GM12878 (cell line): ENCODE measurements around the gene EEFSEC. TPM values are rescaled to one million over a fixed set of nuclear protein-coding genes. Genes with fewer than 3 reads are reported as not detected.

Source experiments
- ATAC-seq: fragments of 200-7000 bp; cut with Tn5 transposase; 3 replicates; pipeline ENCODE4 v1.9.1; 2020; ENCODE audit warnings: mild to moderate bottlenecking, moderate library complexity
- BruUV-seq: library from RNA; stranded (reverse); fragments of 400-500 nt; replicated peaks from 2 replicates; lab custom pipeline; 2021; lab: Mats Ljungman, UMichigan
- CTCF ChIA-PET: fragments of 300-600 bp; sonication (Branson Sonifier 250); formaldehyde crosslinking; extraction: SDS; loops from one replicate; lab custom pipeline; 2021; ENCODE audit warnings: inconsistent platforms; lab: Yijun Ruan, JAX
- POLR2A ChIA-PET: fragments of 350-600 bp; formaldehyde crosslinking; extraction: SDS; loops from one replicate; lab custom pipeline; 2021; ENCODE audit warnings: inconsistent platforms; lab: Charles Lee
- RAD21 ChIA-PET: fragments of 300-600 bp; sonication (Branson Sonifier 250); formaldehyde crosslinking; loops from one replicate; lab custom pipeline; 2023; ENCODE audit warnings: antibody characterized with exemption; ENCODE audit not compliant: unreplicated experiment; lab: Charles Lee
- SMC1A ChIA-PET: fragments of 300-600 bp; sonication (Branson Sonifier 250); formaldehyde crosslinking; loops from one replicate; lab custom pipeline; 2023; ENCODE audit not compliant: unreplicated experiment, uncharacterized antibody; lab: Charles Lee
- DNase-seq: peaks from one replicate; pipeline ENCODE4 v3.0.0-alpha.2; 2011; ENCODE audit warnings: low read depth, low spot score
- FAIRE-seq: peaks from 3 replicates; lab custom pipeline; 2011; peaks lifted over from hg19 to GRCh38; lab: Jason Lieb, UNC
- H2AFZ ChIP-seq: 2 replicates; pipeline ENCODE4 v1.6.0; 2011; ENCODE audit warnings: low read depth, low read length, control low read depth; ENCODE audit not compliant: control insufficient read depth
- H3K27ac ChIP-seq: 2 replicates; pipeline ENCODE4 v1.5.1; 2011; ENCODE audit warnings: control low read depth; ENCODE audit not compliant: control insufficient read depth, insufficient read depth
- H3K27me3 ChIP-seq, 2 experiments: replicated peaks in 1 of 2; 2 replicates each; pipeline versions ENCODE4 v1.6.0 to v1.6.1; 2011; ENCODE audit warnings: low read length in 1 of 2; ENCODE audit not compliant: control insufficient read depth in 2 of 2, insufficient read depth in 2 of 2
- H3K36me3 ChIP-seq, 2 experiments: 2 replicates each; pipeline ENCODE4 v1.5.1; 2011; ENCODE audit warnings: low read length in 1 of 2; ENCODE audit not compliant: control insufficient read depth in 2 of 2, insufficient read depth in 2 of 2
- H3K4me1 ChIP-seq: 2 replicates; pipeline ENCODE4 v1.6.1; 2011; ENCODE audit warnings: mild to moderate bottlenecking, low read length, moderate library complexity, mixed read lengths; ENCODE audit not compliant: control insufficient read depth, insufficient read depth
- H3K4me2 ChIP-seq: 2 replicates; pipeline ENCODE4 v1.6.0; 2011; ENCODE audit warnings: control low read depth; ENCODE audit not compliant: control insufficient read depth, insufficient read depth
- H3K4me3 ChIP-seq: fragments of 200-600 bp; sonication (generic); 2 replicates; pipeline ENCODE4 v1.5.1; 2016
- H3K79me2 ChIP-seq: 2 replicates; pipeline ENCODE4 v1.6.0; 2011; ENCODE audit warnings: low read length; ENCODE audit not compliant: control insufficient read depth, insufficient read depth
- H3K9ac ChIP-seq: 2 replicates; pipeline ENCODE4 v1.8.0; 2011; ENCODE audit warnings: low read length, control low read depth, mixed read lengths; ENCODE audit not compliant: control insufficient read depth, insufficient read depth
- H3K9me3 ChIP-seq: replicated peaks from 3 replicates; pipeline ENCODE4 v1.5.1; 2011; ENCODE audit warnings: mild to moderate bottlenecking, low read length; ENCODE audit not compliant: control insufficient read depth, insufficient read depth
- H4K20me1 ChIP-seq: 2 replicates; pipeline ENCODE4 v1.6.0; 2011; ENCODE audit not compliant: control insufficient read depth, insufficient read depth
- CHD2 ChIP-seq: IDR thresholded peaks from 2 replicates; pipeline ENCODE4 v1.6.1; 2011; ENCODE audit warnings: low read depth, low read length, improper control_type of control experiment, borderline replicate concordance
- CREB1 ChIP-seq: IDR thresholded peaks from 2 replicates; pipeline ENCODE4 v1.6.1; 2012; ENCODE audit warnings: low read depth, mild to moderate bottlenecking, inconsistent platforms
- SRF ChIP-seq, 2 experiments: IDR thresholded peaks; 2 replicates each; pipeline ENCODE4 v1.6.1; 2011; ENCODE audit warnings: low read depth in 2 of 2, low read length in 2 of 2, mild to moderate bottlenecking in 1 of 2, moderate library complexity in 1 of 2
- WRNIP1 ChIP-seq: IDR thresholded peaks from 2 replicates; pipeline ENCODE4 v1.6.1; 2011; ENCODE audit warnings: low read depth, low read length, improper control_type of control experiment, borderline replicate concordance
- WGBS: methylation state at CpG from one replicate; pipeline ENCODE4 v1.1.6; 2016; ENCODE audit warnings: low lambda C conversion rate; ENCODE audit not compliant: insufficient replicate concordance, insufficient coverage; ENCODE audit errors: missing lambda C conversion rate; 5-methylcytosine and 5-hydroxymethylcytosine counted together
- in situ Hi-C: fragments of 300-500 bp; cut with MboI; formaldehyde crosslinking; loops from 9 replicates; pipeline ENCODE4 v1.14.3; 2018; ENCODE audit warnings: mixed read lengths
- intact Hi-C: fragments of 100-400 bp; cut with micrococcal nuclease; formaldehyde crosslinking; loops from one replicate; pipeline ENCODE4 v1.14.2; 2022; ENCODE audit not compliant: unreplicated experiment
- polyA plus RNA-seq, 11 experiments: library from polyadenylated mRNA; depleted of rRNA in 4 of 11; unstranded in 6 of 11; stranded (reverse) in 5 of 11; fragments of >200 nt; fragmentation: Nextera tagmentation in 4 of 11; fragmentation: Illumina TruSeq in 1 of 11; extraction: Ambion mirVana in 4 of 11; extraction: Trizol in 1 of 11; gene quantifications; 1 replicate in 1 of 11; 2 replicates in 10 of 11; pipeline versions ENCODE4 v1.2.1 to v1.2.3, GENCODE V29; 2011 to 2016; ENCODE audit warnings: inconsistent platforms in 2 of 11, missing spikeins in 2 of 11, low read depth in 1 of 11
- total RNA-seq, 4 experiments: library from RNA; depleted of rRNA in 3 of 4; stranded (reverse); fragments of >200 nt in 3 of 4; fragmentation: Illumina TruSeq in 1 of 4; extraction: Trizol in 1 of 4; gene quantifications; 2 replicates each; pipeline versions ENCODE4 v1.2.1 to v1.2.3, GENCODE V29; 2013 to 2021
- TF ChIP-seq, protein P1 (sequence below): fragments of 450-650 bp; IDR thresholded peaks from 2 replicates; pipeline ENCODE4 v1.6.1; 2017; ENCODE audit warnings: mild to moderate bottlenecking
- TF ChIP-seq, protein P2 (sequence below): IDR thresholded peaks from 2 replicates; pipeline ENCODE4 v1.6.1; 2012; ENCODE audit warnings: low read length, inconsistent platforms
- TF ChIP-seq, protein P3 (sequence below): fragments of 450-650 bp; formaldehyde crosslinking; IDR thresholded peaks from 2 replicates; pipeline ENCODE4 v1.5.0; 2022; ENCODE audit warnings: mild to moderate bottlenecking, missing genetic modification characterization
- TF ChIP-seq, protein P4 (sequence below): IDR thresholded peaks from 2 replicates; pipeline ENCODE4 v1.6.1; 2011; ENCODE audit warnings: low read depth, mild to moderate bottlenecking, low read length, moderate library complexity, borderline replicate concordance; ENCODE audit errors: extremely low read depth
- TF ChIP-seq, protein P5 (sequence below): fragments of 450-650 bp; IDR thresholded peaks from 2 replicates; pipeline ENCODE4 v1.6.1; 2017; ENCODE audit warnings: mild to moderate bottlenecking, moderate library complexity

EEFSEC gene
- total and polyA plus RNA-seq, 10 of the 15 experiments (the other 5 are each of a cell fraction or from before 2014, with no cell fraction given): 0.29 to 29.1 (median 16.1) TPM

DNA sequence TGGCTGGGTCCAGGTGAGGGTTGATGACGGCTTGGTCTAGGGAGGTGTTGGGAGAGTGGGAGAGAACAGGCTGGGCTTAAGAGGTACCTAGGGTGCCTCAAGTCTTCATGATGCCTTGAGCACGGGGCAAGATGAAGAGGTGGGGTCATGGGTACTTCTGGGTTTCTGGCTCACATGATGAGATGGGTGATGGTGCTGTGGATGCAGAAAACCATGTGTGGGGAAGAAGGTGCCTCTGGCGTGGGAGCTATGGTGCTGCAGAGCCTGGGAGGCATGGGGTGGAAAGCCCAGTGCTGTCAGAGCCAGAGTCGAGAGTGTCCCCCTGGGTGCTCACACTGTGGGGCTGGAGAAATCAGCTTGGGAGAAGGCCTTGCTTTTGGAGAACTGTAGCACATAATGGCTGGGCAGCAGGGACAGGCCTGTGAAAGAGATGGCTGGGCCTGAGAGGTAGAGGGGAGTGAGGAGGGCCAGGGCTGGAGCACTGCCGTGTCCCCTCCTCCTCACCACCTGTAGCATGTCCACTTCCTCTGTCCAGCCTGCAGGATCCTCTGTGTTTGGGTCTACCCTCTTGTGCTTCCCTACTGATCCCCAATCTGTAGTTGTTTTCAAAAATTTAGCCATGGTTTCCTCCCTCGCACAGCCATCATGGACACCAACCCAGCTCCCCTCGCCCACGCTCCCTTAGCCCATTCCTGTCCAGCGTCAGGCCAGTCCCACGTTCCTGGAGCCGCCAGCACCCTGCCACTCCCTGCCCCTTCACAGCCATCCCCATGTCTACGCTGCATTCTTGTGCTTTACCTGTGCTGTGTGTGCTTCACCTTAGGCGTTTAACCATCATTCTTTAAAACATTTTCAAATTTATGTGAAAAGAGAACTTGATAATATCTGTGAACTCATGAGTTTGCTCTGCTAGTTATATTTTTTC is 132.0 kb downstream of the EEFSEC start:
- Histone ChIP-seq H2AFZ (no peak overlapping the region), H3K27ac (no peak overlapping the region), H3K9ac (no peak overlapping the region), H3K9me3 (no peaks in the 10 kb centered on the region), H3K79me2 (no peaks in the 10 kb centered on the region), H4K20me1 (no peaks in the 10 kb centered on the region), H3K4me1 (no peaks in the 10 kb centered on the region), H3K4me3 (no peak overlapping the region), H3K4me2 (no peak overlapping the region), H3K36me3 (peaks cover 1 to 8% of the 10 kb centered on the region in 2 experiments; a peak in 3 of 4 replicates), H3K27me3 (no peaks in the 10 kb centered on the region)
- ChIA-PET RAD21 (no interaction called here), CTCF (interaction anchor here (1.4 kb wide), 1 partner anchor 16 kb away, joined by 3 read pairs; no protein-coding TSS in a partner anchor), SMC1A (no interaction called here), POLR2A (no interaction called here)
- intact Hi-C loops (no loop called here), in situ Hi-C loops (no loop called here)
- FAIRE-seq: no peak
- ATAC-seq: no peak
- DNase-seq: no peak
- WGBS: 97% methylated on average over 13 of the region's 13 CpGs
- no TSS peak for BruUV-seq
- TF ChIP-seq CREB1 (no peak), CHD2 (no peak), SRF (IDR thresholded peaks at IDR 0.05; ENCODE audit: low read depth in 2 of 2, low read length in 2 of 2) (no peak), WRNIP1 (no peak)
- TF ChIP-seq, protein P1, sequence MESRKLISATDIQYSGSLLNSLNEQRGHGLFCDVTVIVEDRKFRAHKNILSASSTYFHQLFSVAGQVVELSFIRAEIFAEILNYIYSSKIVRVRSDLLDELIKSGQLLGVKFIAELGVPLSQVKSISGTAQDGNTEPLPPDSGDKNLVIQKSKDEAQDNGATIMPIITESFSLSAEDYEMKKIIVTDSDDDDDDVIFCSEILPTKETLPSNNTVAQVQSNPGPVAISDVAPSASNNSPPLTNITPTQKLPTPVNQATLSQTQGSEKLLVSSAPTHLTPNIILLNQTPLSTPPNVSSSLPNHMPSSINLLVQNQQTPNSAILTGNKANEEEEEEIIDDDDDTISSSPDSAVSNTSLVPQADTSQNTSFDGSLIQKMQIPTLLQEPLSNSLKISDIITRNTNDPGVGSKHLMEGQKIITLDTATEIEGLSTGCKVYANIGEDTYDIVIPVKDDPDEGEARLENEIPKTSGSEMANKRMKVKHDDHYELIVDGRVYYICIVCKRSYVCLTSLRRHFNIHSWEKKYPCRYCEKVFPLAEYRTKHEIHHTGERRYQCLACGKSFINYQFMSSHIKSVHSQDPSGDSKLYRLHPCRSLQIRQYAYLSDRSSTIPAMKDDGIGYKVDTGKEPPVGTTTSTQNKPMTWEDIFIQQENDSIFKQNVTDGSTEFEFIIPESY: no peak
- TF ChIP-seq, protein P2, sequence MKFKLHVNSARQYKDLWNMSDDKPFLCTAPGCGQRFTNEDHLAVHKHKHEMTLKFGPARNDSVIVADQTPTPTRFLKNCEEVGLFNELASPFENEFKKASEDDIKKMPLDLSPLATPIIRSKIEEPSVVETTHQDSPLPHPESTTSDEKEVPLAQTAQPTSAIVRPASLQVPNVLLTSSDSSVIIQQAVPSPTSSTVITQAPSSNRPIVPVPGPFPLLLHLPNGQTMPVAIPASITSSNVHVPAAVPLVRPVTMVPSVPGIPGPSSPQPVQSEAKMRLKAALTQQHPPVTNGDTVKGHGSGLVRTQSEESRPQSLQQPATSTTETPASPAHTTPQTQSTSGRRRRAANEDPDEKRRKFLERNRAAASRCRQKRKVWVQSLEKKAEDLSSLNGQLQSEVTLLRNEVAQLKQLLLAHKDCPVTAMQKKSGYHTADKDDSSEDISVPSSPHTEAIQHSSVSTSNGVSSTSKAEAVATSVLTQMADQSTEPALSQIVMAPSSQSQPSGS: no peak
- TF ChIP-seq, protein P3, sequence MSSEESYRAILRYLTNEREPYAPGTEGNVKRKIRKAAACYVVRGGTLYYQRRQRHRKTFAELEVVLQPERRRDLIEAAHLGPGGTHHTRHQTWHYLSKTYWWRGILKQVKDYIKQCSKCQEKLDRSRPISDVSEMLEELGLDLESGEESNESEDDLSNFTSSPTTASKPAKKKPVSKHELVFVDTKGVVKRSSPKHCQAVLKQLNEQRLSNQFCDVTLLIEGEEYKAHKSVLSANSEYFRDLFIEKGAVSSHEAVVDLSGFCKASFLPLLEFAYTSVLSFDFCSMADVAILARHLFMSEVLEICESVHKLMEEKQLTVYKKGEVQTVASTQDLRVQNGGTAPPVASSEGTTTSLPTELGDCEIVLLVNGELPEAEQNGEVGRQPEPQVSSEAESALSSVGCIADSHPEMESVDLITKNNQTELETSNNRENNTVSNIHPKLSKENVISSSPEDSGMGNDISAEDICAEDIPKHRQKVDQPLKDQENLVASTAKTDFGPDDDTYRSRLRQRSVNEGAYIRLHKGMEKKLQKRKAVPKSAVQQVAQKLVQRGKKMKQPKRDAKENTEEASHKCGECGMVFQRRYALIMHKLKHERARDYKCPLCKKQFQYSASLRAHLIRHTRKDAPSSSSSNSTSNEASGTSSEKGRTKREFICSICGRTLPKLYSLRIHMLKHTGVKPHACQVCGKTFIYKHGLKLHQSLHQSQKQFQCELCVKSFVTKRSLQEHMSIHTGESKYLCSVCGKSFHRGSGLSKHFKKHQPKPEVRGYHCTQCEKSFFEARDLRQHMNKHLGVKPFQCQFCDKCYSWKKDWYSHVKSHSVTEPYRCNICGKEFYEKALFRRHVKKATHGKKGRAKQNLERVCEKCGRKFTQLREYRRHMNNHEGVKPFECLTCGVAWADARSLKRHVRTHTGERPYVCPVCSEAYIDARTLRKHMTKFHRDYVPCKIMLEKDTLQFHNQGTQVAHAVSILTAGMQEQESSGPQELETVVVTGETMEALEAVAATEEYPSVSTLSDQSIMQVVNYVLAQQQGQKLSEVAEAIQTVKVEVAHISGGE (CRISPR knock-in tag): no peak
- TF ChIP-seq, protein P4, sequence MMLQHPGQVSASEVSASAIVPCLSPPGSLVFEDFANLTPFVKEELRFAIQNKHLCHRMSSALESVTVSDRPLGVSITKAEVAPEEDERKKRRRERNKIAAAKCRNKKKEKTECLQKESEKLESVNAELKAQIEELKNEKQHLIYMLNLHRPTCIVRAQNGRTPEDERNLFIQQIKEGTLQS: no peak
- TF ChIP-seq, protein P5, sequence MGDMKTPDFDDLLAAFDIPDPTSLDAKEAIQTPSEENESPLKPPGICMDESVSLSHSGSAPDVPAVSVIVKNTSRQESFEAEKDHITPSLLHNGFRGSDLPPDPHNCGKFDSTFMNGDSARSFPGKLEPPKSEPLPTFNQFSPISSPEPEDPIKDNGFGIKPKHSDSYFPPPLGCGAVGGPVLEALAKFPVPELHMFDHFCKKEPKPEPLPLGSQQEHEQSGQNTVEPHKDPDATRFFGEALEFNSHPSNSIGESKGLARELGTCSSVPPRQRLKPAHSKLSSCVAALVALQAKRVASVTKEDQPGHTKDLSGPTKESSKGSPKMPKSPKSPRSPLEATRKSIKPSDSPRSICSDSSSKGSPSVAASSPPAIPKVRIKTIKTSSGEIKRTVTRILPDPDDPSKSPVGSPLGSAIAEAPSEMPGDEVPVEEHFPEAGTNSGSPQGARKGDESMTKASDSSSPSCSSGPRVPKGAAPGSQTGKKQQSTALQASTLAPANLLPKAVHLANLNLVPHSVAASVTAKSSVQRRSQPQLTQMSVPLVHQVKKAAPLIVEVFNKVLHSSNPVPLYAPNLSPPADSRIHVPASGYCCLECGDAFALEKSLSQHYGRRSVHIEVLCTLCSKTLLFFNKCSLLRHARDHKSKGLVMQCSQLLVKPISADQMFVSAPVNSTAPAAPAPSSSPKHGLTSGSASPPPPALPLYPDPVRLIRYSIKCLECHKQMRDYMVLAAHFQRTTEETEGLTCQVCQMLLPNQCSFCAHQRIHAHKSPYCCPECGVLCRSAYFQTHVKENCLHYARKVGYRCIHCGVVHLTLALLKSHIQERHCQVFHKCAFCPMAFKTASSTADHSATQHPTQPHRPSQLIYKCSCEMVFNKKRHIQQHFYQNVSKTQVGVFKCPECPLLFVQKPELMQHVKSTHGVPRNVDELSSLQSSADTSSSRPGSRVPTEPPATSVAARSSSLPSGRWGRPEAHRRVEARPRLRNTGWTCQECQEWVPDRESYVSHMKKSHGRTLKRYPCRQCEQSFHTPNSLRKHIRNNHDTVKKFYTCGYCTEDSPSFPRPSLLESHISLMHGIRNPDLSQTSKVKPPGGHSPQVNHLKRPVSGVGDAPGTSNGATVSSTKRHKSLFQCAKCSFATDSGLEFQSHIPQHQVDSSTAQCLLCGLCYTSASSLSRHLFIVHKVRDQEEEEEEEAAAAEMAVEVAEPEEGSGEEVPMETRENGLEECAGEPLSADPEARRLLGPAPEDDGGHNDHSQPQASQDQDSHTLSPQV: no peak
